Measurements from ENCODE around the gene EFEMP2.

EFEMP2 gene

GRCh38 chr11:65872586-65873317 is at the start of gene EFEMP2:
TSS of gene EFEMP2 (minus strand) at chr11:65872800. CDS start at chr11:65872354, 446 bp downstream.
- no peak for DNase-seq
- no peaks in the 10 kb centered on the region for H3K27me3 ChIP-seq (replicated peaks)
- peaks cover 26% of the 10 kb centered on the region for H3K36me3 ChIP-seq (replicated peaks)
- peak within 1 kb of the TSS; percentile 79 for H3K27ac ChIP-seq
- peak within 1 kb of the TSS; percentile 72 for H3K4me3 ChIP-seq (ENCODE audit: low read depth, low read length)
- no peak for TF ChIP-seq CTCF (IDR thresholded peaks at IDR 0.05; ENCODE audit: low read depth, low read length, missing control alignments)
- in situ Hi-C loops (cut with HindIII; ENCODE audit: low pct_ligation_motif_present, low sequenced_read_pairs): no loop called here

- Histone ChIP-seq H3K4me3 (ENCODE audit: low read depth, low read length) (no peak overlapping the region), H3K36me3 (replicated peaks) (peaks cover 22% of the 10 kb centered on the region), H3K27me3 (replicated peaks) (no peaks in the 10 kb centered on the region), H3K27ac (no peak overlapping the region)
- in situ Hi-C loops (cut with HindIII; ENCODE audit: low pct_ligation_motif_present, low sequenced_read_pairs): no loop called here
- no peak for DNase-seq
- TF ChIP-seq CTCF (IDR thresholded peaks at IDR 0.05; ENCODE audit: low read depth, low read length, missing control alignments): no peak
Measured at GRCh38 chr11:65921876-65922275, 49.3 kb upstream of the EFEMP2 start.

- H3K27me3 ChIP-seq (replicated peaks): no peaks in the 10 kb centered on the region
- in situ Hi-C loops (cut with HindIII; ENCODE audit: low pct_ligation_motif_present, low sequenced_read_pairs): no loop called here
- no peak overlapping the region for H3K4me3 ChIP-seq (ENCODE audit: low read depth, low read length)
- DNase-seq: no peak
- TF ChIP-seq CTCF (IDR thresholded peaks at IDR 0.05; ENCODE audit: low read depth, low read length, missing control alignments): no peak
- peaks cover 22% of the 10 kb centered on the region for H3K36me3 ChIP-seq (replicated peaks)
- no peak overlapping the region for H3K27ac ChIP-seq
Measured at GRCh38 chr11:65921033-65921555, 48.5 kb upstream of the EFEMP2 start.

- in situ Hi-C loops (cut with HindIII; ENCODE audit: low pct_ligation_motif_present, low sequenced_read_pairs): no loop called here
- Histone ChIP-seq H3K27me3 (replicated peaks) (no peaks in the 10 kb centered on the region), H3K4me3 (ENCODE audit: low read depth, low read length) (peak overlapping the region; percentile 81), H3K27ac (no peak overlapping the region), H3K36me3 (replicated peaks) (peaks cover 22% of the 10 kb centered on the region)
- no peak for TF ChIP-seq CTCF (IDR thresholded peaks at IDR 0.05; ENCODE audit: low read depth, low read length, missing control alignments)
- no peak for DNase-seq
Measured at GRCh38 chr11:65920372-65920802, 47.8 kb upstream of the EFEMP2 start.

- in situ Hi-C loops (cut with HindIII; ENCODE audit: low pct_ligation_motif_present, low sequenced_read_pairs): no loop called here
- Histone ChIP-seq H3K27ac (peak overlapping the region; percentile 64), H3K4me3 (ENCODE audit: low read depth, low read length) (peak overlapping the region; percentile 81), H3K27me3 (replicated peaks) (no peaks in the 10 kb centered on the region), H3K36me3 (replicated peaks) (peaks cover 22% of the 10 kb centered on the region)
- DNase-seq: no peak
- TF ChIP-seq CTCF (IDR thresholded peaks at IDR 0.05; ENCODE audit: low read depth, low read length, missing control alignments): no peak
Measured at GRCh38 chr11:65919573-65920371, 47.2 kb upstream of the EFEMP2 start.
